K562 (cell line): ENCODE results near the gene SSU72. TPM values are rescaled to one million over a fixed set of nuclear protein-coding genes. Genes with fewer than 3 reads are reported as not detected.

Experiments
- ATAC-seq: fragments of 200-7000 bp; cut with Tn5 transposase; 3 replicates; pipeline ENCODE4 v1.9.1; 2020; ENCODE audit warnings: moderate library complexity
- BruUV-seq: library from RNA; stranded (reverse); fragments of 400-500 nt; replicated peaks from 2 replicates; lab custom pipeline; 2021; lab: Mats Ljungman, UMichigan
- CTCF ChIA-PET: fragments of 300-600 bp; formaldehyde crosslinking; extraction: SDS; loops from one replicate; lab custom pipeline; 2021; ENCODE audit warnings: low intra/inter-chr PET ratio; lab: Yijun Ruan, JAX
- POLR2A ChIA-PET: fragments of 300-600, 350-650 bp; sonication (Branson Sonifier 250); formaldehyde crosslinking; extraction: SDS; loops from one replicate; lab custom pipeline; 2021; ENCODE audit warnings: antibody characterized with exemption, inconsistent platforms; lab: Yijun Ruan, JAX
- DNase-seq, 4 experiments: peaks; one replicate each; pipeline versions ENCODE4 v3.0.0 to v3.0.0-alpha.2; 2011 to 2018; ENCODE audit warnings: low spot score in 3 of 4, mixed read lengths in 3 of 4; ENCODE audit errors: extremely low read depth in 1 of 4
- FAIRE-seq: peaks from 2 replicates; lab custom pipeline; 2011; peaks lifted over from hg19 to GRCh38; lab: Jason Lieb, UNC
- H2AFZ ChIP-seq: 2 replicates; pipeline ENCODE4 v1.6.0; 2011; ENCODE audit warnings: low read depth, low read length, control low read depth, inconsistent platforms
- H3K27ac ChIP-seq: fragments of 200-600 bp; 3 replicates; pipeline ENCODE4 v1.8.0; 2011; ENCODE audit warnings: low read depth, mild to moderate bottlenecking, control low read depth, inconsistent platforms, low read length, moderate library complexity, mixed read lengths; ENCODE audit errors: extremely low read depth
- H3K27me3 ChIP-seq, 2 experiments: fragments of 300-600 bp in 1 of 2; 2 replicates in 1 of 2; 3 replicates in 1 of 2; pipeline versions ENCODE4 v1.6.0 to v1.8.0; 2011; ENCODE audit warnings: inconsistent platforms in 2 of 2, low read length in 2 of 2, mild to moderate bottlenecking in 1 of 2, mixed read lengths in 1 of 2, moderate library complexity in 1 of 2; ENCODE audit not compliant: control insufficient read depth in 2 of 2, insufficient read depth in 2 of 2
- H3K36me3 ChIP-seq: fragments of 300-600 bp; 3 replicates; pipeline ENCODE4 v1.8.0; 2011; ENCODE audit warnings: mild to moderate bottlenecking, low read length, inconsistent platforms; ENCODE audit not compliant: control insufficient read depth, insufficient read depth
- H3K4me1 ChIP-seq, 2 experiments: fragments of 200-600 bp in 1 of 2; replicated peaks in 1 of 2; 2 replicates in 1 of 2; 3 replicates in 1 of 2; pipeline versions ENCODE4 v1.5.1 to v1.8.0; 2011; ENCODE audit warnings: inconsistent platforms in 2 of 2, low read length in 2 of 2, mild to moderate bottlenecking in 1 of 2, mixed read lengths in 1 of 2, moderate library complexity in 1 of 2; ENCODE audit not compliant: control insufficient read depth in 2 of 2, insufficient read depth in 2 of 2
- H3K4me2 ChIP-seq: 2 replicates; pipeline ENCODE4 v1.6.1; 2011; ENCODE audit warnings: low read length, control low read depth, inconsistent platforms, mixed read lengths; ENCODE audit not compliant: insufficient read depth
- H3K4me3 ChIP-seq: fragments of 200-600 bp; sonication (generic), shearing (Covaris generic); 2 replicates; pipeline ENCODE4 v1.5.1; 2016; ENCODE audit warnings: control low read depth, inconsistent platforms
- H3K79me2 ChIP-seq: fragments of 200-600 bp; 3 replicates; pipeline ENCODE4 v1.8.0; 2011; ENCODE audit warnings: low read length, inconsistent platforms; ENCODE audit not compliant: control insufficient read depth, insufficient read depth
- H3K9ac ChIP-seq, 2 experiments: 2 replicates each; pipeline versions ENCODE4 v1.6.0 to v1.6.1; 2011; ENCODE audit warnings: low read depth in 2 of 2, low read length in 2 of 2, control low read depth in 1 of 2, inconsistent platforms in 1 of 2, mild to moderate bottlenecking in 1 of 2, mixed read lengths in 1 of 2; ENCODE audit not compliant: insufficient read depth in 1 of 2
- H3K9me1 ChIP-seq: one replicate; pipeline ENCODE4 v1.6.0; 2011; ENCODE audit warnings: inconsistent platforms, mild to moderate bottlenecking, low read length, moderate library complexity; ENCODE audit not compliant: control insufficient read depth, insufficient read depth
- H3K9me3 ChIP-seq: replicated peaks from 2 replicates; pipeline ENCODE4 v1.5.1; 2011; ENCODE audit warnings: low read depth, low read length, inconsistent platforms; ENCODE audit not compliant: control insufficient read depth, insufficient read depth
- H4K20me1 ChIP-seq: replicated peaks from 2 replicates; pipeline ENCODE4 v1.6.1; 2011; ENCODE audit warnings: low read length, inconsistent platforms, mixed read lengths; ENCODE audit not compliant: control insufficient read depth, insufficient read depth
- BHLHE40 ChIP-seq: IDR thresholded peaks from 2 replicates; pipeline ENCODE4 v1.6.1; 2011; ENCODE audit warnings: low read length, improper control_type of control experiment
- CBX3 ChIP-seq, 2 experiments: IDR thresholded peaks; 1 replicate in 1 of 2; 2 replicates in 1 of 2; pipeline ENCODE4 v1.6.1; 2012; ENCODE audit warnings: inconsistent platforms in 2 of 2, low read length in 2 of 2, borderline replicate concordance in 1 of 2, control low read depth in 1 of 2
- CREBBP ChIP-seq: IDR thresholded peaks from one replicate; pipeline ENCODE4 v1.6.1; 2012; ENCODE audit warnings: low read depth, mild to moderate bottlenecking, control low read depth, inconsistent platforms, low read length
- KAT8 ChIP-seq: fragments of 450-650 bp; IDR thresholded peaks from 2 replicates; pipeline ENCODE4 v1.6.1; 2016; ENCODE audit warnings: low read depth, mild to moderate bottlenecking
- L3MBTL2 ChIP-seq: fragments of 450-650 bp; IDR thresholded peaks from 2 replicates; pipeline ENCODE4 v1.6.1; 2016; ENCODE audit warnings: mild to moderate bottlenecking, moderate library complexity
- MAFF ChIP-seq: IDR thresholded peaks from 2 replicates; pipeline ENCODE4 v1.6.1; 2012; ENCODE audit warnings: low read length, improper control_type of control experiment
- MTA2 ChIP-seq: fragments of 450-650 bp; IDR thresholded peaks from 2 replicates; pipeline ENCODE4 v1.6.1; 2016; ENCODE audit warnings: low read depth
- RUNX1 ChIP-seq: sonication (generic); IDR thresholded peaks from 2 replicates; pipeline ENCODE4 v1.6.1; 2016; ENCODE audit warnings: antibody characterized with exemption, low read depth
- TAL1 ChIP-seq: fragments of 450-650 bp; IDR thresholded peaks from 2 replicates; pipeline ENCODE4 v1.6.1; 2016; ENCODE audit warnings: mild to moderate bottlenecking
- ZBTB1 ChIP-seq: sonication (generic); formaldehyde crosslinking; IDR thresholded peaks from 2 replicates; pipeline ENCODE4 v1.8.1; 2023; ENCODE audit warnings: missing genetic modification reagents, low read depth, mild to moderate bottlenecking, borderline replicate concordance
- ZNF384 ChIP-seq: IDR thresholded peaks from 2 replicates; pipeline ENCODE4 v1.6.1; 2012; ENCODE audit warnings: low read depth, low read length, improper control_type of control experiment
- WGBS: fragments of 100-300 bp; shearing (Covaris generic); methylation state at CpG from one replicate; pipeline ENCODE4 v1.1.6; 2016; ENCODE audit warnings: low coverage, mixed read lengths; ENCODE audit not compliant: insufficient coverage; ENCODE audit errors: missing lambda C conversion rate; 5-methylcytosine and 5-hydroxymethylcytosine counted together
- in situ Hi-C: fragments of 300-500 bp; cut with MboI; formaldehyde crosslinking; loops from 4 replicates; pipeline ENCODE4 v1.15.0; 2018; ENCODE audit warnings: inconsistent platforms, mixed read lengths
- intact Hi-C: fragments of 100-400 bp; cut with micrococcal nuclease; formaldehyde crosslinking; loops from 2 replicates; pipeline ENCODE4 v1.14.2; 2022
- polyA plus RNA-seq, 8 experiments: library from polyadenylated mRNA; depleted of rRNA in 4 of 8; stranded (reverse) in 5 of 8; unstranded in 3 of 8; fragments of >200 nt; fragmentation: Nextera tagmentation in 2 of 8; fragmentation: Illumina TruSeq in 1 of 8; extraction: Ambion mirVana in 2 of 8; extraction: Trizol in 1 of 8; gene quantifications; 2 replicates each; pipeline versions ENCODE4 v1.2.1 to v1.2.3, GENCODE V29; 2011 to 2014; ENCODE audit warnings: inconsistent platforms in 1 of 8, missing spikeins in 1 of 8
- total RNA-seq, 7 experiments: library from RNA; depleted of rRNA in 6 of 7; stranded (reverse); fragments of >200 nt in 6 of 7; fragmentation: Illumina TruSeq in 2 of 7; extraction: Trizol in 2 of 7; gene quantifications; 2 replicates each; pipeline versions ENCODE4 v1.2.1 to v1.2.3, GENCODE V29; 2011 to 2021; ENCODE audit warnings: low replicate concordance in 1 of 7
- TF ChIP-seq, protein P1 (sequence below): fragments of 200-800 bp; sonication (Bioruptor generic); IDR thresholded peaks from 2 replicates; pipeline ENCODE4 v1.6.1; 2016; ENCODE audit warnings: missing genetic modification characterization, missing compliant biosample characterization
- TF ChIP-seq, protein P2 (sequence below), 2 experiments: IDR thresholded peaks; 2 replicates each; pipeline ENCODE4 v1.6.1; 2012; ENCODE audit warnings: improper control_type of control experiment in 2 of 2, low read depth in 2 of 2, low read length in 2 of 2, borderline replicate concordance in 1 of 2

Gene SSU72
- total and polyA plus RNA-seq, 9 of the 15 experiments (the other 6 are each of a cell fraction or from before 2014, with no cell fraction given) = 70.8 to 201 (median 94.6) TPM

DNA sequence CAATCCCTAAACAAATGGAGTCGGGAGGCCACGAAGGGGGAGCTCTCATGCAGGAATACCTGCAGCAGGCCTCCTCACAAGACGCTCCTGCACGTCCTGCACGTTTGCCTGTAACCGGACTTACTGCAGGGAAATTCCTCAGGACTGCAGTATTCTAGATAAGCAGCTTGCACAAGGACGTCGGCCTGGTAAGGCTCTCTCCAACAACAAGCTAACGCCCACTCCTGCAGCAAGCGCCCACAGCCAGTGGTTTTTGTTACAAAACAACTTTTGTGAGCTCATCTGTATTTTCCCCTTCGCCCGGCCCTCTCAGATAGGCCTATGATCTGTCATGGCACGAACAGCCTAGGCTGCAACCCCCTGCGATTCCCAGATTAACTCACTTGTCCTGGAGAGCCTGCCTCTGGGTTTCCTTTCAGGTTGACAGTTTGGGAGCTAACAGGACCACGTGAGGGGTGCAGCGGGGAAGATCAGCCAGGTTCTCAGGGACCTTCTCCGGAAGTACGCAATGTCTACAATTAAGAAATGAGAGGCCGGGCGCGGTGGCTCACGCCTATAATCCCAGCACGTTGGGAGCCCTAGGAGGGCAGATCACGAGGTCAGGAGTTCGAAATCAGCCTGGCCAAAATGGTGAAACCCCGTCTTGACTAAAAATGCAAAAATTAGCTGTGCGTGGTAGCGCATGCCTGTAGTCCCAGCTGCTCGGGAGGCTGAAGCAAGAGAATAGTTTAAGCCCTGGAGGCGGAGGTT lies 39.7 kb upstream of the SSU72 start:
- ChIA-PET CTCF (no interaction called here), POLR2A (interaction anchor here (0.6 to 3.9 kb wide), 15 partner anchors 10 to 1919 kb away, joined by 3 to 61 read pairs (median 3); partner anchors contain the start of genes FNDC10 and MRPL20)
- H3K27me3 ChIP-seq = no peaks in the 10 kb centered on the region; a peak in 1 of 5 replicates
- no peaks in the 10 kb centered on the region for H3K9me1 ChIP-seq
- peak; percentile 14 for ATAC-seq
- BruUV-seq = TSS peak; percentile 76
- DNase-seq = peak; percentile 49 to 91 (median 69)
- H3K4me3 ChIP-seq = peak overlapping the region; percentile 87
- H3K4me1 ChIP-seq = peaks cover 22 to 59% of the 10 kb centered on the region in 2 experiments; a peak in 4 of 5 replicates
- peak overlapping the region; percentile 60 for H2AFZ ChIP-seq
- intact Hi-C loops (no loop called here), in situ Hi-C loops (no loop called here)
- FAIRE-seq = peak; percentile 86
- H3K9ac ChIP-seq = peak overlapping the region; percentile 99 to 100
- peak overlapping the region; percentile 94 for H3K4me2 ChIP-seq
- H3K79me2 ChIP-seq = peaks cover 31% of the 10 kb centered on the region
- 0 out of 2 replicates have a peak, but pooled peaks cover 17% of the 10 kb centered on the region for H4K20me1 ChIP-seq
- H3K36me3 ChIP-seq = peaks cover 9% of the 10 kb centered on the region; the same call in 2 of the 3 replicates
- H3K9me3 ChIP-seq = no peaks in the 10 kb centered on the region
- peak overlapping the region; percentile 99 for H3K27ac ChIP-seq
- WGBS = under 1% methylated on average over 30 of the region's 30 CpGs
- TF ChIP-seq MAFF (no peak), RUNX1 (no peak), TAL1 (peak; percentile 25; the same call in 1 of the 2 replicates), KAT8 (no peak), BHLHE40 (peak; percentile 75), L3MBTL2 (peak; percentile 46; the same call in 1 of the 2 replicates), ZBTB1 (CRISPR knock-in tag) (0 out of 2 replicates have a peak, but pooled peaks have one; percentile 59), CREBBP (no peak), ZNF384 (no peak), MTA2 (no peak), CBX3 (IDR thresholded peaks at IDR 0.05; ENCODE audit: borderline replicate concordance in 1 of 2, low read length in 2 of 2) (peak in 1 of 2 experiments; percentile 38; a peak in 1 of 3 replicates)
- TF ChIP-seq, protein P1, sequence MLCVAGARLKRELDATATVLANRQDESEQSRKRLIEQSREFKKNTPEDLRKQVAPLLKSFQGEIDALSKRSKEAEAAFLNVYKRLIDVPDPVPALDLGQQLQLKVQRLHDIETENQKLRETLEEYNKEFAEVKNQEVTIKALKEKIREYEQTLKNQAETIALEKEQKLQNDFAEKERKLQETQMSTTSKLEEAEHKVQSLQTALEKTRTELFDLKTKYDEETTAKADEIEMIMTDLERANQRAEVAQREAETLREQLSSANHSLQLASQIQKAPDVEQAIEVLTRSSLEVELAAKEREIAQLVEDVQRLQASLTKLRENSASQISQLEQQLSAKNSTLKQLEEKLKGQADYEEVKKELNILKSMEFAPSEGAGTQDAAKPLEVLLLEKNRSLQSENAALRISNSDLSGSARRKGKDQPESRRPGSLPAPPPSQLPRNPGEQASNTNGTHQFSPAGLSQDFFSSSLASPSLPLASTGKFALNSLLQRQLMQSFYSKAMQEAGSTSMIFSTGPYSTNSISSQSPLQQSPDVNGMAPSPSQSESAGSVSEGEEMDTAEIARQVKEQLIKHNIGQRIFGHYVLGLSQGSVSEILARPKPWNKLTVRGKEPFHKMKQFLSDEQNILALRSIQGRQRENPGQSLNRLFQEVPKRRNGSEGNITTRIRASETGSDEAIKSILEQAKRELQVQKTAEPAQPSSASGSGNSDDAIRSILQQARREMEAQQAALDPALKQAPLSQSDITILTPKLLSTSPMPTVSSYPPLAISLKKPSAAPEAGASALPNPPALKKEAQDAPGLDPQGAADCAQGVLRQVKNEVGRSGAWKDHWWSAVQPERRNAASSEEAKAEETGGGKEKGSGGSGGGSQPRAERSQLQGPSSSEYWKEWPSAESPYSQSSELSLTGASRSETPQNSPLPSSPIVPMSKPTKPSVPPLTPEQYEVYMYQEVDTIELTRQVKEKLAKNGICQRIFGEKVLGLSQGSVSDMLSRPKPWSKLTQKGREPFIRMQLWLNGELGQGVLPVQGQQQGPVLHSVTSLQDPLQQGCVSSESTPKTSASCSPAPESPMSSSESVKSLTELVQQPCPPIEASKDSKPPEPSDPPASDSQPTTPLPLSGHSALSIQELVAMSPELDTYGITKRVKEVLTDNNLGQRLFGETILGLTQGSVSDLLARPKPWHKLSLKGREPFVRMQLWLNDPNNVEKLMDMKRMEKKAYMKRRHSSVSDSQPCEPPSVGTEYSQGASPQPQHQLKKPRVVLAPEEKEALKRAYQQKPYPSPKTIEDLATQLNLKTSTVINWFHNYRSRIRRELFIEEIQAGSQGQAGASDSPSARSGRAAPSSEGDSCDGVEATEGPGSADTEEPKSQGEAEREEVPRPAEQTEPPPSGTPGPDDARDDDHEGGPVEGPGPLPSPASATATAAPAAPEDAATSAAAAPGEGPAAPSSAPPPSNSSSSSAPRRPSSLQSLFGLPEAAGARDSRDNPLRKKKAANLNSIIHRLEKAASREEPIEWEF (CRISPR knock-in tag) = no peak
- TF ChIP-seq, protein P2, sequence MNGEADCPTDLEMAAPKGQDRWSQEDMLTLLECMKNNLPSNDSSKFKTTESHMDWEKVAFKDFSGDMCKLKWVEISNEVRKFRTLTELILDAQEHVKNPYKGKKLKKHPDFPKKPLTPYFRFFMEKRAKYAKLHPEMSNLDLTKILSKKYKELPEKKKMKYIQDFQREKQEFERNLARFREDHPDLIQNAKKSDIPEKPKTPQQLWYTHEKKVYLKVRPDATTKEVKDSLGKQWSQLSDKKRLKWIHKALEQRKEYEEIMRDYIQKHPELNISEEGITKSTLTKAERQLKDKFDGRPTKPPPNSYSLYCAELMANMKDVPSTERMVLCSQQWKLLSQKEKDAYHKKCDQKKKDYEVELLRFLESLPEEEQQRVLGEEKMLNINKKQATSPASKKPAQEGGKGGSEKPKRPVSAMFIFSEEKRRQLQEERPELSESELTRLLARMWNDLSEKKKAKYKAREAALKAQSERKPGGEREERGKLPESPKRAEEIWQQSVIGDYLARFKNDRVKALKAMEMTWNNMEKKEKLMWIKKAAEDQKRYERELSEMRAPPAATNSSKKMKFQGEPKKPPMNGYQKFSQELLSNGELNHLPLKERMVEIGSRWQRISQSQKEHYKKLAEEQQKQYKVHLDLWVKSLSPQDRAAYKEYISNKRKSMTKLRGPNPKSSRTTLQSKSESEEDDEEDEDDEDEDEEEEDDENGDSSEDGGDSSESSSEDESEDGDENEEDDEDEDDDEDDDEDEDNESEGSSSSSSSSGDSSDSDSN (IDR thresholded peaks at IDR 0.05; ENCODE audit: borderline replicate concordance in 1 of 2, low read depth in 2 of 2, low read length in 2 of 2) = 0 out of 4 replicates have a peak, but pooled peaks of 1 of the 2 experiments have one; percentile 8
